ENCODE data around the gene PDE1C.

The PDE1C gene

DNA sequence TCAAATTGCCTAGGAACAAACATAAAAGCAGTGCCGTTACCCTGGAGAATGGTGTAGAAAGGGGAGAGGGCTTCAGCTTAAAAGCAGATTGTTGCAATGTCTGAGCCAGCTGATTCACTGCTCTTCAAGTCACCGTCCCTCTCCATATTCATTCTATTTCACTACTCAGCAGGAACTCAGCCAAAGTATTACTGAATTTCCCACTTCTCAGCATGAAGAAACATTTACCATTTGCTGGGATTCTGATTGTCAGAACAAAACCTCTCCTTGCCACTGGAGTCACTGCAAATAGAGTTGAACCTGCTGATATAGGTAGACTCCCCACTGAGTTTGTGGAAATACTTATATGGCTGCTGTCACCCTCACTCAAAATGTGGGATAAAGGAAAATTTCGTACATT lies 311.5 kb downstream of the PDE1C start:
- no peak for DNase-seq

GRCh38 chr7:31751726-31752125 lies 318.5 kb downstream of the PDE1C start:
- no peak for DNase-seq

GRCh38 chr7:31748084-31748483 lies 322.1 kb downstream of the PDE1C start:
- DNase-seq, result no peak

- DNase-seq, result no peak
These were observed 322.7 kb downstream of the PDE1C start for GRCh38 chr7:31747553-31747952.

DNA sequence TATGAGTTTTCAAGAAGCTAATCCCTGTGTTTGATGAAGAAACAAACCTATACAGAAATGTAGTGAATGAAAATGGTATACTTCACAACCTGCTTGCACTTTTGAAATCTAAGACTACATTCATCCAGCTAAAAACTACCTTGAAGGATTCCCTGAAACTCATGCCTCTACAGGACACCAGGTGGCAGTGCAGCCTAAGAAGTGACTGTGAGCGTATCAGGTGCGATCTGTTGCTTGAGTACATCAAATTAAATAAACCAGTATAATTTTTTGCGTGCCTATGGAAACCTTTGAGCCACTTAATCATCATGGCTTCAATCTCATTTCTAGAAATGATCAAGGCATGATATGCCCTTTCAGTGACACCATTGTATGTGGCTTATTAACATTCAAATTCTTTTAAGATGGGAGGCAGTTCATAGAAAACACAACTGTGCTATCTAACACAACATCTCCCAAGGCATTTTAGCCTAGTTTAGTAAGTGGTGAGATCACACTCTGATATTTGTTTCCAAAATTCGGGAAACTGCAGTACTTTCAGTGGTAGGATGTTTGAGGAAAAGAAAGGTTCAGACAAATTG lies 325.8 kb downstream of the PDE1C start:
- DNase-seq, result peak in 1 of 2 experiments; percentile 33

- DNase-seq, result no peak
These were observed 328.4 kb downstream of the PDE1C start for GRCh38 chr7:31741852-31742251.

DNA sequence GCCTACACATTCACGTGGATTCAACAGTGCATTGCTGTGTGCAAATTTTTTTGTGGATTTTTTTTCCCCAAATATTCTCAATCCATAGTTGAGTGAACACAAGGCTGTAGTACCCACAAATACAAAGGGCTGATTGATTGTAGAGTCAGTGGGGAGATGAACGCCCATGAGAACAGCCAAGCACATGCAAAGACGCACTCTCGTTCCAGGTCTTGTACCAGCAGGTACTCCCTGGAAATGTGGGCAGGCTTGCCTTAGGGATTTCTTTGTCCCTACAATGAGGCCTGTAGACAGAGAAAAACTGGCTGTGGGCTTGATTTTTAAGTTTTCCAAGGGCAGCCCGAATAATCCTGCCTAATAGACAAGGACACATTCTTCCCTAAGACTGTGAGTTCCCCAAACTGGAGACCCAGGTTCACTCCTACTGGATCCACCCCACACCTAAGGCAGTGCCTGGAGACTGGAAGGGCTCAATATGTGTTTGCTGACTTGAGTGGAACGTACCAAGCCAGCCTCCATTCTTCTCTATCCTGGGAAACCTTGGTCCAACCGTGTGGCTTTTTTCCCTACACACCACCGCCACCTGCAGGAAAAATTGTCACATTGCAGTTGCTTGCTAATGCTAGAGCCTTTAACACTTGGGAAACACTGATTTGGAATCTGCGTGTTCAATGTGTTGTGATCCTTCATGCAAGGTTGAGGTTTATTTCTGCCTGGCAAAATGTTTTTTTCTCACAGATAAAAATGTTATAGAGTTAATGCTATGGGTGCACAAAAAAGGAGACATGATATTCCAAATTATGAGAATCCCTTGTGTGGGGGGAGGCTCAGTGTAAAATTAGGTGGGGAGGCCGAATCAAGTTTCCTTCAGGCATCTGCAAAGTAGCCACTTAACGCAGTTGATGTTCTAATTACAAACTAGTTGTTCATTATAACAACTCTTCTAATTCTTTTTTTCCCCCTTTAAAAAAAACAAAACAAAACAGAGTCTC lies 333.9 kb downstream of the PDE1C start:
- DNase-seq, result peak in 1 of 2 experiments; percentile 51

GRCh38 chr7:31734456-31734855 lies 335.8 kb downstream of the PDE1C start:
- no peak for DNase-seq

- no peak for DNase-seq
These were observed 340.9 kb downstream of the PDE1C start for GRCh38 chr7:31729195-31729804.

DNA sequence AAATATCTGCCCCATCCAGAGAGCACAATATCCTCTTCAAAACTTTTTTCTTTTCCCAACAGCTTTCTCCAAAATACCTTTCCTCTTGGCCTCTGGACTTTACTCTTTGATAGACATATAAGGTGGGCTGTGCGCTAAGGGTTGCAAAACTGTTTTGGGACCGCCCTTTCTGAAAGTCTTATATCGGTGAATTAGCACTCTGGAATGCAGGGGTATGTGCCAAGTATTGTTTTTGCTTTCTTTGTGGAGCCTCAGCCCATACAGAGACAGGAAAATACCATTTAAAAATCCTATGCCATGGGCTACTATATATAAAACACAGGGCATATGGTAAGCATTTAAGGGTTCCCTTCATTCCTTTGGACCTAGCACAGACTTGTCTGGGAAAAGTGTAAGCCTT lies 345.5 kb downstream of the PDE1C start:
- no peak for DNase-seq

DNA sequence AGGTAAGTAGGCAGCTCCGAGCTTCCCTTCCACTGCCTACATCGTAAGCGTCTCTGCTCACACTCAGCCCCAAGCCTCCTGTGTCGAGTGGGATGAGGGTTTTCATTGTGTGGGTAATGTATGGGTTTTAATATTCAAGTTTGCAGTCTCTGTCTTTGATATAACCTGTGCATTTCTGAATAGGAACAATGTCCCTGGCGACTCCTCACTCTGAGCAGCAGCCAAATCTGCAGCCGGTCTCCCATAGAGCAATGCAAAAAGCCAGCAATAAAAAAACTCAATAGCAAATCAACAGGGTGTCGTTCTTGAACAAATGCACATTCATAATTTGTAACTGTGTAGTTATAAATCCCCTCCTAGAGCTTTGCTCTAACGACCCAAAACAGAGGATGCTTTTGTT lies 349.8 kb downstream of the PDE1C start:
- DNase-seq, result no peak

- no peak for DNase-seq
These were observed 353.9 kb downstream of the PDE1C start for GRCh38 chr7:31716355-31716754.

DNA sequence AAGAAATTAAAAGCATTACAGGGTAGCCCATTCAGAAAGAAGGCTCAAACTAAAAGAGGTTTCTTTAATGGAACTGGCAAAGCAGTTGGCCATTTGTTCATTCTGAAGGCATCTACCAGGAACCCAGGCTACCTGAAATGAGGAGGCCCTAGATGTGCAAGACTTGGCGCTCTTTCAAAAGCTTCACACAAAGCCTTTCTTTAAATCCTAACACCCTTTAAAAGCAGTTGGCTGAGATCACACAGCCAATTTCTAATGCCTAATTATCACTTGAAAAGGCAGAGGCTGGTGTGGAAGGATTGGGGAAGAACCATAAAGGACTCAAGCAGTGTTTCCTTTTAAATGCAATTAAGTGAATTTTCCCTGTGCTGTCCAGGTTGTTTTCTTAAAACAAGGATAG lies 360.0 kb downstream of the PDE1C start:
- no peak for DNase-seq

DNA sequence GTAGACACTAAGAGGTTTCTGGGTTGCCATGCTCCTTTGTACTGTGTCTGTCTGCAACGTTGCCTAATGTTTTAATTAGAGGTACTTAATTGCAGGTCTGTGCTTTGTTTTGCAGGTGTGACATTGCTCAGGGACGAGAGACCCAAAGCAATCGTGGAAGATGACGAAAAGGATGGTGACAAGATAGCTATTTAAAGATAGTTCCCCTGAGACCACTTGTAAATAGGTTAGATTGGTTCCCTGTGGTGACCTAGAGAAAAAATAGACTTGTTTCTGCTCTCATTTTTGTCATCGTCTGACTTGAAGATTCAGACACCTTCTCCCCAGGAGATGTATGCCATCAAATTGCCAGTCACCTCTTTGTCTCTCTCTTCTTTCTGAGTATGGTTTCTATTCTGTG lies 363.1 kb downstream of the PDE1C start:
- no peak for DNase-seq

- DNase-seq, result no peak
These were observed 364.8 kb downstream of the PDE1C start for GRCh38 chr7:31705377-31705776.

- no peak for DNase-seq
These were observed 367.9 kb downstream of the PDE1C start for GRCh38 chr7:31702354-31702753.
